H1 (cell line): ENCODE measurements around the gene BGLAP. TPM values are rescaled to one million over a fixed set of nuclear protein-coding genes. Genes with fewer than 3 reads are reported as not detected.

Experiments
- CTCF ChIA-PET: fragments of 300-600 bp; sonication (Branson Sonifier 250); formaldehyde crosslinking; loops from one replicate; lab custom pipeline; 2021; ENCODE audit not compliant: partially characterized antibody; lab: Charles Lee
- POLR2A ChIA-PET: fragments of 300-600 bp; sonication (Branson Sonifier 250); formaldehyde crosslinking; loops from one replicate; lab custom pipeline; 2021; ENCODE audit warnings: inconsistent platforms; ENCODE audit not compliant: partially characterized antibody; lab: Charles Lee
- DNase-seq, 2 experiments: peaks; one replicate each; pipeline versions ENCODE4 v3.0.0 to v3.0.0-alpha.2; 2010 to 2022; ENCODE audit warnings: low spot score in 2 of 2, low read depth in 1 of 2, mixed read lengths in 1 of 2
- FAIRE-seq: peaks from 2 replicates; lab custom pipeline; 2011; peaks lifted over from hg19 to GRCh38; lab: Jason Lieb, UNC
- H2AFZ ChIP-seq: 2 replicates; pipeline ENCODE4 v1.8.1; 2012; ENCODE audit warnings: low read length, inconsistent platforms
- H2AK5ac ChIP-seq: 2 replicates; pipeline ENCODE4 v1.6.1; 2013; ENCODE audit warnings: low read depth, low read length
- H2BK120ac ChIP-seq: replicated peaks from 2 replicates; pipeline ENCODE3; 2013; ENCODE audit warnings: low read depth, low read length, inconsistent platforms
- H2BK12ac ChIP-seq: 2 replicates; pipeline ENCODE4 v1.6.1; 2013; ENCODE audit warnings: low read depth, low read length
- H2BK15ac ChIP-seq: 2 replicates; pipeline ENCODE4 v1.6.1; 2013; ENCODE audit warnings: low read length
- H2BK20ac ChIP-seq: 2 replicates; pipeline ENCODE4 v1.6.1; 2013; ENCODE audit warnings: low read length
- H2BK5ac ChIP-seq: 2 replicates; pipeline ENCODE4 v1.6.1; 2013; ENCODE audit warnings: low read depth, low read length
- H3K14ac ChIP-seq: 2 replicates; pipeline ENCODE4 v1.6.1; 2013; ENCODE audit warnings: inconsistent platforms; ENCODE audit not compliant: insufficient read length
- H3K18ac ChIP-seq: 2 replicates; pipeline ENCODE4 v1.6.1; 2013; ENCODE audit warnings: low read length; ENCODE audit errors: extremely low read depth
- H3K23ac ChIP-seq: 2 replicates; pipeline ENCODE4 v1.6.1; 2013; ENCODE audit warnings: inconsistent platforms; ENCODE audit not compliant: insufficient read length
- H3K23me2 ChIP-seq: 2 replicates; pipeline ENCODE4 v1.6.1; 2013; ENCODE audit warnings: low read depth, low read length
- H3K27ac ChIP-seq: 2 replicates; pipeline ENCODE4 v1.6.1; 2011; ENCODE audit warnings: low read depth, low read length, inconsistent platforms
- H3K27me3 ChIP-seq, 4 experiments: replicated peaks in 1 of 4; 1 replicate in 1 of 4; 2 replicates in 3 of 4; pipeline versions ENCODE4 v1.6.1 to v1.8.1; 2011 to 2013; ENCODE audit warnings: low read length in 3 of 4, mild to moderate bottlenecking in 3 of 4, inconsistent platforms in 2 of 4, mixed read lengths in 2 of 4, moderate library complexity in 1 of 4; ENCODE audit not compliant: control insufficient read depth in 3 of 4, insufficient read depth in 3 of 4; ENCODE audit errors: extremely low read depth in 1 of 4
- H3K36me3 ChIP-seq, 4 experiments: 2 replicates each; pipeline versions ENCODE4 v1.6.1 to v1.8.1; 2011 to 2013; ENCODE audit warnings: mild to moderate bottlenecking in 4 of 4, low read length in 3 of 4, moderate library complexity in 2 of 4, control low read depth in 1 of 4, inconsistent platforms in 1 of 4; ENCODE audit not compliant: insufficient read depth in 4 of 4, control insufficient read depth in 2 of 4
- H3K4ac ChIP-seq: replicated peaks from 2 replicates; pipeline ENCODE3; 2013; ENCODE audit warnings: low read length, low read depth, mixed read lengths, inconsistent platforms; ENCODE audit not compliant: insufficient read length
- H3K4me1 ChIP-seq, 4 experiments: replicated peaks in 1 of 4; 1 replicate in 1 of 4; 2 replicates in 3 of 4; pipeline versions ENCODE4 v1.6.1 to v1.8.1; 2011 to 2013; ENCODE audit warnings: low read length in 3 of 4, inconsistent platforms in 2 of 4, mixed read lengths in 1 of 4; ENCODE audit not compliant: insufficient read depth in 4 of 4, control insufficient read depth in 3 of 4
- H3K4me2 ChIP-seq, 2 experiments: 2 replicates each; pipeline versions ENCODE4 v1.6.1 to v1.8.1; 2011 to 2013; ENCODE audit warnings: low read depth in 2 of 2, low read length in 2 of 2, control low read depth in 1 of 2, inconsistent platforms in 1 of 2, mild to moderate bottlenecking in 1 of 2; ENCODE audit not compliant: insufficient read depth in 1 of 2
- H3K4me3 ChIP-seq, 4 experiments: fragments of 200-600, 300-600 bp in 1 of 4; sonication (generic), shearing (Covaris generic), sonication (Bioruptor Twin) in 1 of 4; 2 replicates each; pipeline versions ENCODE4 v1.5.1 to v1.8.1; 2011 to 2016; ENCODE audit warnings: low read length in 4 of 4, low read depth in 3 of 4, control low read depth in 2 of 4, inconsistent platforms in 2 of 4, mild to moderate bottlenecking in 2 of 4, mixed read lengths in 1 of 4, moderate library complexity in 1 of 4; ENCODE audit not compliant: insufficient read depth in 2 of 4; ENCODE audit errors: extremely low read depth in 1 of 4
- H3K56ac ChIP-seq: replicated peaks from 2 replicates; pipeline ENCODE3; 2013; ENCODE audit warnings: low read depth, mild to moderate bottlenecking, mixed read lengths, low read length, inconsistent platforms; ENCODE audit not compliant: insufficient read length
- H3K79me1 ChIP-seq: 2 replicates; pipeline ENCODE4 v1.6.1; 2013; ENCODE audit warnings: low read depth, low read length, control low read depth
- H3K79me2 ChIP-seq, 2 experiments: 2 replicates each; pipeline versions ENCODE4 v1.6.1 to v1.8.1; 2012 to 2013; ENCODE audit warnings: low read length in 2 of 2, mild to moderate bottlenecking in 2 of 2, inconsistent platforms in 1 of 2; ENCODE audit not compliant: insufficient read depth in 2 of 2, control insufficient read depth in 1 of 2
- H3K9ac ChIP-seq, 4 experiments: replicated peaks in 1 of 4; 1 replicate in 1 of 4; 2 replicates in 3 of 4; pipeline versions ENCODE4 v1.6.1 to v1.8.1; 2011 to 2013; ENCODE audit warnings: low read depth in 3 of 4, low read length in 3 of 4, control low read depth in 2 of 4, mild to moderate bottlenecking in 2 of 4, moderate library complexity in 2 of 4, inconsistent platforms in 1 of 4; ENCODE audit errors: extremely low read depth in 1 of 4
- H3K9me3 ChIP-seq, 2 experiments: 2 replicates each; pipeline versions ENCODE4 v1.6.1 to v1.8.1; 2012 to 2013; ENCODE audit warnings: mild to moderate bottlenecking in 2 of 2, moderate library complexity in 2 of 2, control low read depth in 1 of 2, inconsistent platforms in 1 of 2, low read depth in 1 of 2, low read length in 1 of 2, mixed read lengths in 1 of 2; ENCODE audit not compliant: insufficient read depth in 2 of 2
- H4K20me1 ChIP-seq, 2 experiments: replicated peaks in 1 of 2; 2 replicates each; pipeline versions ENCODE3 to v1.8.1; 2011 to 2013; ENCODE audit warnings: inconsistent platforms in 2 of 2, low read length in 2 of 2, mild to moderate bottlenecking in 1 of 2; ENCODE audit not compliant: insufficient read depth in 2 of 2, control insufficient read depth in 1 of 2
- H4K5ac ChIP-seq: 2 replicates; pipeline ENCODE4 v1.6.1; 2013; ENCODE audit warnings: low read length, low read depth, mixed read lengths, inconsistent platforms; ENCODE audit not compliant: insufficient read length
- H4K8ac ChIP-seq: 2 replicates; pipeline ENCODE4 v1.8.0; 2013; ENCODE audit warnings: mild to moderate bottlenecking, moderate library complexity, low read length, inconsistent platforms; ENCODE audit not compliant: insufficient read depth; ENCODE audit errors: extremely low read depth
- H4K91ac ChIP-seq: replicated peaks from 2 replicates; pipeline ENCODE3; 2013; ENCODE audit warnings: low read length, mixed read lengths, inconsistent platforms; ENCODE audit not compliant: insufficient read length
- BRCA1 ChIP-seq: IDR thresholded peaks from 2 replicates; pipeline ENCODE4 v1.6.1; 2012; ENCODE audit warnings: low read depth, low read length, improper control_type of control experiment
- CHD1 ChIP-seq: IDR thresholded peaks from 2 replicates; pipeline ENCODE4 v1.6.1; 2012; ENCODE audit warnings: low read depth, low read length, improper control_type of control experiment
- CREB1 ChIP-seq: IDR thresholded peaks from 2 replicates; pipeline ENCODE4 v1.6.1; 2012; ENCODE audit warnings: inconsistent platforms
- FOSL1 ChIP-seq: IDR thresholded peaks from 2 replicates; pipeline ENCODE4 v1.6.1; 2011; ENCODE audit warnings: mild to moderate bottlenecking, low read depth, low read length, moderate library complexity; ENCODE audit not compliant: insufficient read depth
- JUN ChIP-seq: IDR thresholded peaks from 2 replicates; pipeline ENCODE4 v1.6.1; 2011; ENCODE audit warnings: low read depth, mild to moderate bottlenecking, improper control_type of control experiment, low read length
- JUND ChIP-seq: IDR thresholded peaks from 2 replicates; pipeline ENCODE4 v1.6.1; 2011; ENCODE audit warnings: mild to moderate bottlenecking, improper control_type of control experiment, low read length
- RAD21 ChIP-seq, 2 experiments: IDR thresholded peaks in 1 of 2; conservative IDR thresholded peaks in 1 of 2; 2 replicates each; pipeline ENCODE4 v1.6.1; 2011; ENCODE audit warnings: low read depth in 2 of 2, low read length in 2 of 2, improper control_type of control experiment in 1 of 2, inconsistent platforms in 1 of 2, mild to moderate bottlenecking in 1 of 2, moderate library complexity in 1 of 2
- RBBP5 ChIP-seq: IDR thresholded peaks from 2 replicates; pipeline ENCODE4 v1.7.1; 2012; ENCODE audit warnings: low read depth, mild to moderate bottlenecking, inconsistent platforms, low read length, moderate library complexity, borderline replicate concordance
- RFX5 ChIP-seq: IDR thresholded peaks from 2 replicates; pipeline ENCODE4 v1.6.1; 2011; ENCODE audit warnings: low read depth, low read length, improper control_type of control experiment, borderline replicate concordance
- SP1 ChIP-seq: IDR thresholded peaks from 2 replicates; pipeline ENCODE4 v1.6.1; 2011; ENCODE audit warnings: low read depth, low read length
- TAF1 ChIP-seq: IDR thresholded peaks from 2 replicates; pipeline ENCODE4 v1.6.1; 2011; ENCODE audit warnings: mild to moderate bottlenecking, low read depth, low read length
- WGBS, 2 experiments: shearing (Covaris generic) in 1 of 2; methylation state at CpG; one replicate each; pipeline versions ENCODE4 v1.1.6 to v1.1.7; 2013 to 2015; ENCODE audit warnings: low lambda C conversion rate in 2 of 2, mixed read lengths in 2 of 2, inconsistent platforms in 1 of 2, low coverage in 1 of 2, missing lambda C conversion rate in 1 of 2; ENCODE audit not compliant: insufficient replicate concordance in 2 of 2, insufficient coverage in 1 of 2, insufficient read length in 1 of 2; ENCODE audit errors: extremely low coverage in 1 of 2, missing lambda C conversion rate in 1 of 2; 5-methylcytosine and 5-hydroxymethylcytosine counted together
- polyA plus RNA-seq, 7 experiments: library from polyadenylated mRNA; depleted of rRNA in 3 of 7; stranded (reverse) in 5 of 7; unstranded in 2 of 7; fragments of >200 nt in 5 of 7; fragments of 200-250 nt in 2 of 7; gene quantifications; 1 replicate in 5 of 7; 2 replicates in 1 of 7; 4 replicates in 1 of 7; pipeline versions ENCODE4 v1.2.1 to v1.2.3, GENCODE V29; 2011 to 2013; ENCODE audit warnings: missing spikeins in 2 of 7, mixed read lengths in 2 of 7
- total RNA-seq: library from RNA; stranded (reverse); fragmentation: NEBNext Ultra II Directional; extraction: Animal tissue kit (Norgen Biotek cat#: 25700); gene quantifications from 2 replicates; pipeline ENCODE4 v1.2.1, GENCODE V29; 2021
- TF ChIP-seq, protein P1 (sequence below), 3 experiments: IDR thresholded peaks; 1 replicate in 2 of 3; 2 replicates in 1 of 3; pipeline versions ENCODE4 v1.5.1 to v1.6.1; 2011; ENCODE audit warnings: low read length in 3 of 3, mild to moderate bottlenecking in 3 of 3, inconsistent platforms in 2 of 3, low read depth in 1 of 3, moderate library complexity in 1 of 3; ENCODE audit not compliant: insufficient read depth in 1 of 3; ENCODE audit errors: control extremely low read depth in 1 of 3

The BGLAP gene
- total and polyA plus RNA-seq, 2 of the 8 experiments (the other 6 are each of a cell fraction or from before 2014, with no cell fraction given) = 1.2 to 1.5 TPM

DNA sequence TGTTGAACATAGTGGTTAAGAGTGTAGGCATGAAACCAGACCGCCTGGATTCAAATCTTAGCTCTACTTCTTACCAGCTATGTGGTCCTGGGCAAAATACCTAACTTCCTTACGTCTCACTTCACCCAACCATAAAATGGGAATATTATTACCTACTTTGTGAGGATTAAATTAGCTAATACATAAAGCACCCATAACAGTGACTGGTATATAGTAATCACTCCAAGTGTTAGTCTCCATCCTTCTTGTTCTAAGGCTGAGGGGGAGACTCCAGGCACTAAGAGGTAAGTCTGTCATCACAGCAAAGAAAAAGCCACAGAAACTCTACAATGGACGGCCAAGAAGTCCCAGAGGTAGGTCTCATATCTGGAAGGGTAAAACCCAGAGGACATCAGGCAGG, 37.9 kb downstream of the BGLAP start:
- H3K23ac ChIP-seq = no peak overlapping the region
- H3K9me3 ChIP-seq = no peaks in the 10 kb centered on the region
- H3K27me3 ChIP-seq = no peaks in the 10 kb centered on the region
- FAIRE-seq (no peak), DNase-seq (no peak)
- H2BK20ac ChIP-seq = no peak overlapping the region
- peaks cover 0 to 10% (median 3%) of the 10 kb centered on the region in 4 experiments; a peak in 2 of 7 replicates for H3K4me1 ChIP-seq
- no peak overlapping the region for H2BK5ac ChIP-seq
- no peak overlapping the region for H3K4ac ChIP-seq
- H2BK15ac ChIP-seq = no peak overlapping the region
- peaks cover 13% of the 10 kb centered on the region for H3K23me2 ChIP-seq
- H3K4me3 ChIP-seq = no peak overlapping the region
- H2BK12ac ChIP-seq = no peak overlapping the region
- H4K20me1 ChIP-seq = peaks cover 3 to 22% of the 10 kb centered on the region in 2 experiments
- no peak overlapping the region for H2AFZ ChIP-seq
- POLR2A ChIA-PET = interaction anchor here (0.7 to 17.4 kb wide), 12 partner anchors 8 to 67 kb away, joined by 3 to 221 read pairs (median 8); partner anchors contain the start of genes BGLAP, GLMP, PAQR6 and PMF1
- no peak overlapping the region for H2BK120ac ChIP-seq
- H4K8ac ChIP-seq = no peak overlapping the region
- no peak overlapping the region for H2AK5ac ChIP-seq
- no peak overlapping the region for H4K5ac ChIP-seq
- no peak overlapping the region for H3K18ac ChIP-seq
- H3K79me2 ChIP-seq = peaks cover 23 to 37% of the 10 kb centered on the region in 2 experiments
- no peak overlapping the region for H3K4me2 ChIP-seq
- CTCF ChIA-PET = interaction anchor here (0.7 to 5.3 kb wide), 11 partner anchors 18 to 1086 kb away, joined by 3 to 25 read pairs (median 4); no protein-coding TSS in a partner anchor
- H3K9ac ChIP-seq = no peak overlapping the region
- no peak overlapping the region for H3K56ac ChIP-seq
- no peak overlapping the region for H4K91ac ChIP-seq
- peaks cover 10% of the 10 kb centered on the region for H3K79me1 ChIP-seq
- no peak overlapping the region for H3K14ac ChIP-seq
- H3K36me3 ChIP-seq = peaks cover 25 to 44% (median 42%) of the 10 kb centered on the region in 4 experiments; a peak in 7 of 8 replicates
- 92% methylated on average over 3 of the region's 3 CpGs; no CpG with 5 or more reads in 1 of the 2 experiments for WGBS, 2 experiments
- no peak overlapping the region for H3K27ac ChIP-seq
- TF ChIP-seq RFX5 (no peak), SP1 (no peak), CHD1 (no peak), RAD21 (IDR thresholded peaks at IDR 0.05 in 1 of 2, conservative IDR thresholded peaks at IDR 0.05 in 1 of 2; ENCODE audit: low read depth in 2 of 2, low read length in 2 of 2) (no peak), RBBP5 (no peak), BRCA1 (no peak), CREB1 (no peak), JUND (no peak), TAF1 (no peak), FOSL1 (no peak), JUN (no peak)
- TF ChIP-seq, protein P1, sequence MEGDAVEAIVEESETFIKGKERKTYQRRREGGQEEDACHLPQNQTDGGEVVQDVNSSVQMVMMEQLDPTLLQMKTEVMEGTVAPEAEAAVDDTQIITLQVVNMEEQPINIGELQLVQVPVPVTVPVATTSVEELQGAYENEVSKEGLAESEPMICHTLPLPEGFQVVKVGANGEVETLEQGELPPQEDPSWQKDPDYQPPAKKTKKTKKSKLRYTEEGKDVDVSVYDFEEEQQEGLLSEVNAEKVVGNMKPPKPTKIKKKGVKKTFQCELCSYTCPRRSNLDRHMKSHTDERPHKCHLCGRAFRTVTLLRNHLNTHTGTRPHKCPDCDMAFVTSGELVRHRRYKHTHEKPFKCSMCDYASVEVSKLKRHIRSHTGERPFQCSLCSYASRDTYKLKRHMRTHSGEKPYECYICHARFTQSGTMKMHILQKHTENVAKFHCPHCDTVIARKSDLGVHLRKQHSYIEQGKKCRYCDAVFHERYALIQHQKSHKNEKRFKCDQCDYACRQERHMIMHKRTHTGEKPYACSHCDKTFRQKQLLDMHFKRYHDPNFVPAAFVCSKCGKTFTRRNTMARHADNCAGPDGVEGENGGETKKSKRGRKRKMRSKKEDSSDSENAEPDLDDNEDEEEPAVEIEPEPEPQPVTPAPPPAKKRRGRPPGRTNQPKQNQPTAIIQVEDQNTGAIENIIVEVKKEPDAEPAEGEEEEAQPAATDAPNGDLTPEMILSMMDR (IDR thresholded peaks at IDR 0.05; ENCODE audit: control extremely low read depth in 1 of 3, insufficient read depth in 1 of 3, low read depth in 1 of 3, low read length in 3 of 3) = no peak
